Progenitor cell of endocrine pancreas (in vitro differentiated cells): ENCODE results near the gene FAM241A. TPM values are rescaled to one million over a fixed set of nuclear protein-coding genes. Genes with fewer than 3 reads are reported as not detected.
"Not testable (repeated sequence)": the region's sequence is repeated elsewhere in the genome, so short reads cannot be mapped to it uniquely, and the experiment has no call there.

Source experiments
- DNase-seq: peaks from one replicate; pipeline ENCODE4 v3.0.0; 2021; ENCODE audit warnings: low spot score; ENCODE audit not compliant: unreplicated experiment
- H3K27ac Mint-ChIP-seq: 2 replicates; pipeline ENCODE4 v1.8.0; 2021; ENCODE audit warnings: mild to moderate bottlenecking, moderate library complexity, mixed read lengths
- H3K27me3 Mint-ChIP-seq: 2 replicates; pipeline ENCODE4 v1.8.0; 2021; ENCODE audit warnings: mixed read lengths
- H3K36me3 Mint-ChIP-seq: 2 replicates; pipeline ENCODE4 v1.8.0; 2022; ENCODE audit warnings: mixed read lengths; ENCODE audit not compliant: insufficient read depth
- H3K4me1 Mint-ChIP-seq: 2 replicates; pipeline ENCODE4 v1.8.0; 2021; ENCODE audit warnings: low read depth, mixed read lengths
- H3K4me3 Mint-ChIP-seq: 2 replicates; pipeline ENCODE4 v1.8.0; 2021; ENCODE audit warnings: low read depth, mild to moderate bottlenecking, moderate library complexity, mixed read lengths
- H3K9me3 Mint-ChIP-seq: 2 replicates; pipeline ENCODE4 v1.8.0; 2021; ENCODE audit warnings: low read depth, mixed read lengths
- CTCF ChIP-seq: fragments of 200-600 bp; sonication (generic); IDR thresholded peaks from one replicate; pipeline ENCODE4 v1.5.0; 2021; ENCODE audit warnings: antibody characterized with exemption, mild to moderate bottlenecking; ENCODE audit not compliant: unreplicated experiment
- total RNA-seq: library from RNA; stranded (reverse); gene quantifications from 2 replicates; pipeline ENCODE4 v1.2.1, GENCODE V29; 2021

Gene FAM241A
- total RNA-seq, 1 donor from 2014 or later = 0.22 TPM

- no peak for DNase-seq
- TF ChIP-seq CTCF = no peak
- Mint-ChIP-seq H3K27me3 (no peaks in the 10 kb centered on the region), H3K4me3 (no peak overlapping the region), H3K36me3 (no peaks in the 10 kb centered on the region), H3K9me3 (peaks cover 4% of the 10 kb centered on the region), H3K4me1 (no peaks in the 10 kb centered on the region), H3K27ac (no peak overlapping the region)
These were observed 23.7 kb downstream of the FAM241A start for GRCh38 chr4:112168719-112169500.

GRCh38 chr4:112170451-112170993 lies 25.3 kb downstream of the FAM241A start:
- no peaks in the 10 kb centered on the region for H3K36me3 Mint-ChIP-seq
- H3K27ac Mint-ChIP-seq = no peak overlapping the region
- no peaks in the 10 kb centered on the region for H3K27me3 Mint-ChIP-seq
- TF ChIP-seq CTCF = no peak
- DNase-seq = no peak
- H3K4me1 Mint-ChIP-seq = no peaks in the 10 kb centered on the region
- H3K9me3 Mint-ChIP-seq = peaks cover under 1% of the 10 kb centered on the region
- H3K4me3 Mint-ChIP-seq = no peak overlapping the region

- H3K4me3 Mint-ChIP-seq, DNase-seq, H3K36me3 Mint-ChIP-seq, H3K9me3 Mint-ChIP-seq, H3K4me1 Mint-ChIP-seq, H3K27me3 Mint-ChIP-seq, H3K27ac Mint-ChIP-seq: not testable (repeated sequence)
These were observed 26.0 kb downstream of the FAM241A start for GRCh38 chr4:112171051-112171763.

GRCh38 chr4:112172180-112172579 lies 26.9 kb downstream of the FAM241A start:
- Mint-ChIP-seq H3K27me3 (no peaks in the 10 kb centered on the region), H3K27ac (no peak overlapping the region), H3K4me3 (no peak overlapping the region), H3K9me3 (no peaks in the 10 kb centered on the region), H3K36me3 (no peaks in the 10 kb centered on the region), H3K4me1 (no peaks in the 10 kb centered on the region)
- DNase-seq = no peak
- TF ChIP-seq CTCF = no peak

GRCh38 chr4:112173593-112174558 lies 28.6 kb downstream of the FAM241A start:
- no peaks in the 10 kb centered on the region for H3K9me3 Mint-ChIP-seq
- H3K27me3 Mint-ChIP-seq = no peaks in the 10 kb centered on the region
- no peak for TF ChIP-seq CTCF
- no peak overlapping the region for H3K27ac Mint-ChIP-seq
- no peaks in the 10 kb centered on the region for H3K36me3 Mint-ChIP-seq
- H3K4me3 Mint-ChIP-seq = no peak overlapping the region
- H3K4me1 Mint-ChIP-seq = no peaks in the 10 kb centered on the region
- DNase-seq = no peak
